Cortex of kidney (tissue), 1 donor: Measurements from ENCODE around the gene SEBOX.

Experiments used
- DNase-seq: peaks from one replicate; lab custom pipeline; 2025; lab: John Stamatoyannopoulos, UW

SEBOX gene

GRCh38 chr17:28318759-28319597, 46.0 kb downstream of the SEBOX start, which contains the start of gene TMEM97:
TSS of gene TMEM97 (plus strand) at chr17:28319200. CDS start at chr17:28319240, 40 bp downstream.
- DNase-seq: peak; percentile 39

GRCh38 chr17:28317966-28318758, 46.8 kb downstream of the SEBOX start:
- DNase-seq: no peak

GRCh38 chr17:28317099-28317965, 47.7 kb downstream of the SEBOX start:
- DNase-seq: no peak

- DNase-seq: no peak
Observed at GRCh38 chr17:28315846-28316705, 48.9 kb downstream of the SEBOX start.

GRCh38 chr17:28313841-28314240, 51.2 kb downstream of the SEBOX start:
- no peak for DNase-seq
